Astrocyte of the spinal cord (primary cell): ENCODE data around the gene ASCL3.
A peak's percentile ranks its signal among the peaks of the same experiment; 100 is the strongest.

Experiments used
- DNase-seq: peaks from one replicate; pipeline ENCODE4 v3.0.0; 2011; ENCODE audit warnings: low read depth, low spot score
- H3K4me3 ChIP-seq: 2 replicates; pipeline ENCODE4 v1.5.1; 2011; ENCODE audit warnings: low read depth, mild to moderate bottlenecking, low read length, moderate library complexity
- in situ Hi-C: cut with HindIII; loops from 2 replicates; pipeline ENCODE4 v1.10.0; 2017; ENCODE audit warnings: low sequenced_read_pairs
- TF ChIP-seq, protein P1 (sequence below): IDR thresholded peaks from 2 replicates; pipeline ENCODE4 v1.5.1; 2012; ENCODE audit warnings: low read depth, mild to moderate bottlenecking, low read length, inconsistent platforms

ASCL3 gene

DNA sequence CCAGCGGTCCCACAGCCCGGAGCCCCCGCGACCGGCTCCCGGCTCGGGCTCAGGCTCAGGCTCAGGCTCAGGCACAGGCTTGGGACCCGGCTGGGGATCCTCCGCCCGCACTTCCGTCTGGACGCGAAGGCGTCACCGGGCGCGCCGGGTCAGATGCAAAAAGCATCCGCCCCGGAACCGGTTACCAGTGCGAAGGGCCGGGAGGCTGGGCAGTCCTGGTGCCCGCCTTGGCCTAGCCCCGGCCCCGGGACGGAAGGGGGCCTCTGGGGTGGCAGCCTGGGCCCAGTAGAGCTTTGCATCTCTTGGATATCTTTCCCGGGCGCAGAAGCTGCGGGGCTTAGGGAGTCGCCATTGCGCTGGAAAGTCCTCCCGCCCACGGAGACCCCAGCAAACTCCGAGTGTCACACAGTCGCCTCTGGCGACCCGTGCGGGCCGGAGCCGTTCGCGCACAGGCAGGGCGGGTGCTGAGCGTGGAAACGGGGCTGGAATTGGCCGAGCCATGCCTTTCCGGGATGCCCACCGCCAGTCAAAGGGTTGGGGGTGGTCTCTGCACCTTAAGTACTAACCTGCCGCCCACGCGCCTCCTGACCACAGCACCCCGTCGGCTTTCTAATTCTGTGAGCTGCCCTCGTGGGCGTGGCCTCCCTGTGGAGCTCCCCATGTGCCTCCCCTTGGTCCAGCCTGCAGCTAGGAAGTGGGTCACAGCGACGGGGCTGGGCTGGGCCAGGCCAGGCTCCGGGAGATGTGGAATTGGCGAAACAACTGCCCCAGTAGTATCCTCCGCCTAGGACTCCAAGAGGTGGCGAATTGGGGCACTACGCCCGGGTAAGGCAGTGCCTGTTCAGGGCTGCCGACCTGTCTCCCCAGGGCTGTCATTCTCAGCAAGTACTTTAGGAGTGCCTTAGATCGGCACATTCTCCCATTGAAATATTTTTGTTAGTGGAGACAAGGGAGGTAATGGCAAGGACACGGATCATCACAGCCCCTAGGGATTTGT lies 21.8 kb upstream of the ASCL3 start, which contains the start of gene TMEM9B:
TSS of gene TMEM9B (minus strand) at position 119 of the 997 bp plus-strand sequence. CDS start 129 bp downstream, outside the sequence.
- TF ChIP-seq, protein P1, sequence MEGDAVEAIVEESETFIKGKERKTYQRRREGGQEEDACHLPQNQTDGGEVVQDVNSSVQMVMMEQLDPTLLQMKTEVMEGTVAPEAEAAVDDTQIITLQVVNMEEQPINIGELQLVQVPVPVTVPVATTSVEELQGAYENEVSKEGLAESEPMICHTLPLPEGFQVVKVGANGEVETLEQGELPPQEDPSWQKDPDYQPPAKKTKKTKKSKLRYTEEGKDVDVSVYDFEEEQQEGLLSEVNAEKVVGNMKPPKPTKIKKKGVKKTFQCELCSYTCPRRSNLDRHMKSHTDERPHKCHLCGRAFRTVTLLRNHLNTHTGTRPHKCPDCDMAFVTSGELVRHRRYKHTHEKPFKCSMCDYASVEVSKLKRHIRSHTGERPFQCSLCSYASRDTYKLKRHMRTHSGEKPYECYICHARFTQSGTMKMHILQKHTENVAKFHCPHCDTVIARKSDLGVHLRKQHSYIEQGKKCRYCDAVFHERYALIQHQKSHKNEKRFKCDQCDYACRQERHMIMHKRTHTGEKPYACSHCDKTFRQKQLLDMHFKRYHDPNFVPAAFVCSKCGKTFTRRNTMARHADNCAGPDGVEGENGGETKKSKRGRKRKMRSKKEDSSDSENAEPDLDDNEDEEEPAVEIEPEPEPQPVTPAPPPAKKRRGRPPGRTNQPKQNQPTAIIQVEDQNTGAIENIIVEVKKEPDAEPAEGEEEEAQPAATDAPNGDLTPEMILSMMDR, result no peak
- peak within 1 kb of the TSS; percentile 81 for H3K4me3 ChIP-seq

DNA sequence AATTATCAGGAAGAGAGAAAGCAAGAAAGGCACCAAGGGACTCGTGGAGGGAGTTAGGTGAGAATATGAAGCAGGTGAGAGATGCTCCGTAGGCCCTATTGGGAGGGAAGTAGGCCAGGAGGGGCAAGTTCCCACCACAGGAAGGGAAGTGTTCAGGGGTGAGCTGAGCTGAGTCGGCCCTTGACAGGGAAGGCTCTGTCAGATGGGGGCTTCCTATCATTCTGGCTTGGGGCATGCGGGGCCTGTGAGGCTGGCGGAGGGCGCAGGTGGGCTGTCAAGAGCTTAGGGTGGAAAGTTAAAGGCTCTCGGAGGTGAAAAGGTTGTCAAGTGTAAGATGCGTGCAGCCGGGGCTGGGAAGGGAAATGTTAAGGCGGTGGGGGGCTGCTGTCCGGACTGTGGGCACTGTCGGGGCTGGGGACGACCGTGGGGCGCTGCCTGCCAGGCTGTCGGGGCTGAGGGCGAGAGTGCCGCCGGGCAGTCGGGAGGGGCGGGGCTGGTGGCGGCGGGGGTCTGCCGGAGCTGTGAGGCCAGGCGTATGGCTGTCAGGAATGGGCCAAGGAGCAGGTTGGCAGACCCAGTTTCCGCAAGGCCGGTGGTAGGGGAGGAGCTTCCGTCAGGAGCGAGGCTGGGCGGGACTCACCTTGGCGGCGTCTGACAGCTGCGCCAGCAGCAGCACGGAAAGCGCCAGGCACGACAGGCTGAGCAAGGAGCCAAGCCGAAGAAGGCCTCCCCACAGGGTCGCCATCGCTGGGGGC lies 20.9 kb upstream of the ASCL3 start:
- no peak for DNase-seq
- in situ Hi-C loops, result no loop called here
- H3K4me3 ChIP-seq, result peak overlapping the region; percentile 81
- TF ChIP-seq, protein P1, result no peak

More for the DNA sequence above, 21.8 kb upstream of the ASCL3 start, which contains the start of gene TMEM9B:
- in situ Hi-C loops, result no loop called here
- peak; percentile 87 for DNase-seq

DNA sequence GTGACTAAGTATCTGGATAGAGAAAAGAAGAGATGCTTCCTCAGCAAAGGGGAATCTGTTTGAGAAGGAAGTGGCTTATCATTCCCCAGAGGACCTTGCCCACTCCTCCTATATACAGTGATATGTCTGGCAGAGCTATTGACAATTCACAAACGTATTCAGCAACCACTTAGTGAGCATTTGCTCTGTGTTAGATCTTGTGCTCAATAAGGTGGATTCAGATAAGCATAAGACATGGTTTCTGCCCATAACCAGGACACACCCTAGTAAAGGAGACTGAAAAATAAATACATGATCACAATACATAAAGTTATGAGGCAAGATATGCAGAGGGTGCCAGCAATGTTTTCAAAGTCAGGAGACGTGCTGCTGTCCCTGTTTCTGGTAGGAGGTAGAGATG lies 20.0 kb upstream of the ASCL3 start:
- no peak overlapping the region for H3K4me3 ChIP-seq
- DNase-seq, result no peak
- TF ChIP-seq, protein P1, result no peak
- in situ Hi-C loops, result no loop called here

DNA sequence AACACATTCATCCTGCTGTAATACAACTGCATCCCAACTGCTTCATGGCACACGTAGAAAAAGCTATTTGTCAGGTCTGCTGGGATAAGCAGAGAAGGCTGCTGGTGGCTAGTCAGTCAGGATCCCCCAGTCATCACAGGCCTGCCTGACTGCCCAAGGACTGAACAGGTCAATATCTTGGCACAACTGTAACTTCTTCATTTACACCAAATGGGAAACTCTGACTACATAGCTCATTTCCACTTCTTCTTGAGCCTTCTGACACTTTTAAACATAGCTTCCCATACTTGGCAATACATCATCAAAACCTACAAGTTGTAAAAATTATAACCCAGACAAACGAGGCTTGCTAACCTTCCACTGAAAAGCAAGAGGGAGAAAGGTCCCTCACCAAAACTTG lies 18.6 kb upstream of the ASCL3 start:
- in situ Hi-C loops, result no loop called here
- no peak overlapping the region for H3K4me3 ChIP-seq
- no peak for DNase-seq
- TF ChIP-seq, protein P1, result no peak

DNA sequence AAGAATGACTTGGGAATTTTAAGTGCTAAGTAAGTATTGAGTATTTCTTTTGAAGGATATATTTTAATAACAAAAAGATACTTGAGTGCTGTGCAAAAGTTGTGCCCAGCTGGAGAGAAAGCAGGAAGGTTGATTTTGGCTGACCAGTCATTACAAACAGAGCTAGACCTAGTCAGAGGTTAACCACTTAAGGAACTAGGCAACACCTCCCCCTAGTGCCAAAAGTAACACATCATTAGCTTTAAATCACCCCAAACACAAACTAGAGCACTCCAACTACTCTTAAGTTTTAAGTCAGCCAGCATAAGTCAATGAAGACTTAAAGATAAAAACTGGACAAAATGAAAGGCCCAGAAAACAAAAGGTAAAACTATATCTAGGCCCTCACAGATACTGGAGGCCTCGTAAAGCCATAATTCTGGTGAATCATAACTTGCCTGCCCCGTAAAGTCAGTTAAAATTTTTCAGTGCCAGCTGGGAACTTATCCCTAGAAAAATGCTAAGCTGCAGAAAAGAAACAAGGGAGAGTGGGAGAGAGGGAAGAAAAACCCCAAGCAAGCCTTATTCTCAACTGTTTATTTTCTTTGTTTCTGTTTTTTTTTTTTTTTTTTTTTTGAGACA lies 16.8 kb upstream of the ASCL3 start:
- no peak overlapping the region for H3K4me3 ChIP-seq
- peak; percentile 86 for DNase-seq
- in situ Hi-C loops, result no loop called here

DNA sequence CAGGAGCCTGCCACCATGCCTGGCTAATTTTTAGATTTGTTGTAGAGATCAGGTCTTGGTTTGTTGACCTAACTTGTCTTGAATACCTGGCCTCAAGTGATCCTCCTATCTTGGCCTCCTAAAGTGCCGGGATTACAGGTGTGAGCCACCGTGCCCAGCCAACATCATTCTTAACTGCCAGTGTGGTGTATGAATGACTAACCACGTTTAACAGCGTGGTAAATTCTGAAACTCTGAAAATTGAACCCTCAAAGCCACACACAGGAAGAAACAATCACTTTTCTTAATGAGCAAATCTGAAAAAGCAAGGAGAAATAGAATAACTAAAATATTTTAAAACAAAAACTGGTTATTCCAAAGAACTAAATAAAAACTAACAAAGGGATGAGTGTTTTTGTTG lies 14.0 kb upstream of the ASCL3 start:
- TF ChIP-seq, protein P1, result no peak
- DNase-seq, result no peak
- H3K4me3 ChIP-seq, result no peak overlapping the region
- in situ Hi-C loops, result no loop called here

More for the DNA sequence above, 16.8 kb upstream of the ASCL3 start:
- TF ChIP-seq, protein P1, result peak; percentile 65
